Measurements from ENCODE around the gene SOCS1. TPM values are rescaled to one million over a fixed set of nuclear protein-coding genes. Genes with fewer than 3 reads are reported as not detected.

SOCS1 gene
- total and polyA plus RNA-seq, 4 donors, result 1.8 to 10.9 (median 2.3) TPM

GRCh38 chr16:11235703-11235991 lies 20.4 kb downstream of the SOCS1 start:
- H3K4me3 ChIP-seq (ENCODE audit: low read depth in 1 of 3, low read length in 3 of 3), result no peak overlapping the region
- H3K36me3 ChIP-seq (ENCODE audit: control insufficient read depth in 4 of 4, insufficient read depth in 3 of 4, low read depth in 1 of 4, low read length in 3 of 4), result no peaks in the 10 kb centered on the region
- 23% methylated on average over 5 of the region's 5 CpGs for WGBS
- H3K27ac ChIP-seq (ENCODE audit: low read depth in 1 of 2, low read length in 2 of 2), result no peak overlapping the region
- no peak for TF ChIP-seq RAD21 (IDR thresholded peaks at IDR 0.05)
- TF ChIP-seq HNF4G (IDR thresholded peaks at IDR 0.05), result no peak
- TF ChIP-seq EGR1 (IDR thresholded peaks at IDR 0.05; ENCODE audit: low read depth in 2 of 2), result no peak
- TF ChIP-seq YY1 (IDR thresholded peaks at IDR 0.05), result no peak
- TF ChIP-seq GABPA (IDR thresholded peaks at IDR 0.05 in 1 of 2, conservative IDR thresholded peaks at IDR 0.05 in 1 of 2), result no peak
- TF ChIP-seq NR2F2 (IDR thresholded peaks at IDR 0.05), result no peak
- TF ChIP-seq MAX (IDR thresholded peaks at IDR 0.05), result peak; percentile 22
- TF ChIP-seq JUND (IDR thresholded peaks at IDR 0.05), result no peak
- TF ChIP-seq ATF3 (IDR thresholded peaks at IDR 0.05), result no peak
- TF ChIP-seq FOXA1 (IDR thresholded peaks at IDR 0.05), result no peak
- TF ChIP-seq, protein P1, sequence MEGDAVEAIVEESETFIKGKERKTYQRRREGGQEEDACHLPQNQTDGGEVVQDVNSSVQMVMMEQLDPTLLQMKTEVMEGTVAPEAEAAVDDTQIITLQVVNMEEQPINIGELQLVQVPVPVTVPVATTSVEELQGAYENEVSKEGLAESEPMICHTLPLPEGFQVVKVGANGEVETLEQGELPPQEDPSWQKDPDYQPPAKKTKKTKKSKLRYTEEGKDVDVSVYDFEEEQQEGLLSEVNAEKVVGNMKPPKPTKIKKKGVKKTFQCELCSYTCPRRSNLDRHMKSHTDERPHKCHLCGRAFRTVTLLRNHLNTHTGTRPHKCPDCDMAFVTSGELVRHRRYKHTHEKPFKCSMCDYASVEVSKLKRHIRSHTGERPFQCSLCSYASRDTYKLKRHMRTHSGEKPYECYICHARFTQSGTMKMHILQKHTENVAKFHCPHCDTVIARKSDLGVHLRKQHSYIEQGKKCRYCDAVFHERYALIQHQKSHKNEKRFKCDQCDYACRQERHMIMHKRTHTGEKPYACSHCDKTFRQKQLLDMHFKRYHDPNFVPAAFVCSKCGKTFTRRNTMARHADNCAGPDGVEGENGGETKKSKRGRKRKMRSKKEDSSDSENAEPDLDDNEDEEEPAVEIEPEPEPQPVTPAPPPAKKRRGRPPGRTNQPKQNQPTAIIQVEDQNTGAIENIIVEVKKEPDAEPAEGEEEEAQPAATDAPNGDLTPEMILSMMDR (IDR thresholded peaks at IDR 0.05; ENCODE audit: low read depth, low read length, missing input control), result no peak
- no peak for TF ChIP-seq FOXA2 (IDR thresholded peaks at IDR 0.05)
- TF ChIP-seq TAF1 (conservative IDR thresholded peaks at IDR 0.05), result no peak
- no peak for TF ChIP-seq RXRA (IDR thresholded peaks at IDR 0.05)
- TF ChIP-seq, protein P2, sequence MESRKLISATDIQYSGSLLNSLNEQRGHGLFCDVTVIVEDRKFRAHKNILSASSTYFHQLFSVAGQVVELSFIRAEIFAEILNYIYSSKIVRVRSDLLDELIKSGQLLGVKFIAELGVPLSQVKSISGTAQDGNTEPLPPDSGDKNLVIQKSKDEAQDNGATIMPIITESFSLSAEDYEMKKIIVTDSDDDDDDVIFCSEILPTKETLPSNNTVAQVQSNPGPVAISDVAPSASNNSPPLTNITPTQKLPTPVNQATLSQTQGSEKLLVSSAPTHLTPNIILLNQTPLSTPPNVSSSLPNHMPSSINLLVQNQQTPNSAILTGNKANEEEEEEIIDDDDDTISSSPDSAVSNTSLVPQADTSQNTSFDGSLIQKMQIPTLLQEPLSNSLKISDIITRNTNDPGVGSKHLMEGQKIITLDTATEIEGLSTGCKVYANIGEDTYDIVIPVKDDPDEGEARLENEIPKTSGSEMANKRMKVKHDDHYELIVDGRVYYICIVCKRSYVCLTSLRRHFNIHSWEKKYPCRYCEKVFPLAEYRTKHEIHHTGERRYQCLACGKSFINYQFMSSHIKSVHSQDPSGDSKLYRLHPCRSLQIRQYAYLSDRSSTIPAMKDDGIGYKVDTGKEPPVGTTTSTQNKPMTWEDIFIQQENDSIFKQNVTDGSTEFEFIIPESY (IDR thresholded peaks at IDR 0.05), result no peak
- peak in 1 of 2 donors; percentile 15 for TF ChIP-seq HNF4A (conservative IDR thresholded peaks at IDR 0.05)
- no peak for TF ChIP-seq REST (IDR thresholded peaks at IDR 0.05)
- peak; percentile 33 for TF ChIP-seq SP1 (IDR thresholded peaks at IDR 0.05)
- no peaks in the 10 kb centered on the region for H3K27me3 ChIP-seq (ENCODE audit: control insufficient read depth in 4 of 4, insufficient read depth in 4 of 4, low read length in 3 of 4)
- no peak overlapping the region for H3K9ac ChIP-seq (ENCODE audit: low read depth in 1 of 2, low read length in 2 of 2)
- H3K9me3 ChIP-seq (ENCODE audit: control insufficient read depth in 4 of 4, low read length in 3 of 4), result no peaks in the 10 kb centered on the region
- H3K4me1 ChIP-seq (ENCODE audit: control insufficient read depth in 4 of 4, insufficient read depth in 4 of 4, low read length in 3 of 4), result peaks cover 2 to 7% (median 5%) of the 10 kb centered on the region in 4 donors
- DNase-seq (ENCODE audit: low spot score), result no peak

All from liver (tissue), 9 donors.